GM12891 (cell line): ENCODE results near the gene KCTD1.

ENCODE experiments used
- POLR2A ChIP-seq: IDR thresholded peaks from 2 replicates; pipeline ENCODE4 v1.6.1; 2011; ENCODE audit warnings: low read depth, low read length, control low read depth
- POLR2AphosphoS5 ChIP-seq: IDR thresholded peaks from 2 replicates; pipeline ENCODE4 v1.6.1; 2011; ENCODE audit warnings: low read depth, low read length, control low read depth
- TAF1 ChIP-seq: IDR thresholded peaks from 2 replicates; pipeline ENCODE4 v1.6.1; 2011; ENCODE audit warnings: low read depth, low read length, control low read depth

DNA sequence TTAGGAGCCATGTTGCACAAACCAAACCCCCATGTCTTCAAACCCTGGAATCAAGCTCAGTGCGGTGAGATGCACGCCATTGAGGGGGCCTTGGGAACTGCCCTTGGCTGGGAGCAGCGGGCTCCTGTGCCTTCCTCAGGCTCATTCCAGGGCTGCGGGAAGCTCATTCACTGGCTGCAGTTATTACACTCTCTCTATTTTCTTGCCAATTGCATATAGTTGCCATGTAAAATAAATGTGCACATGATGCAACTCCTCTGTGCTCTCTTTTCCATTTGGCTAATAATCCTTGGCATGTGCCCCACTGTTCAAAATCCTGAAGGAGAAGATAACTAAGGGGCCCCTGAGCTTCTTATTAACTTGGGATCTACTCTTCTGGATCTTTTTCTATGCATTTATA lies 74.7 kb downstream of the KCTD1 start:
- no peak for TF ChIP-seq POLR2A
- TF ChIP-seq TAF1, result no peak
- TF ChIP-seq POLR2AphosphoS5, result no peak
